Activated CD8-positive, alpha-beta T cell treated with anti-CD3 and anti-CD28 coated beads, Interleukin-2, amount 10 ng/mL, durations not matched to agents 7 days and 5 days (primary cell): ENCODE results near the gene ATP11A. TPM values are rescaled to one million over a fixed set of nuclear protein-coding genes. Genes with fewer than 3 reads are reported as not detected.
"Not testable (repeated sequence)": the region's sequence is repeated elsewhere in the genome, so short reads cannot be mapped to it uniquely, and the experiment has no call there.

Source experiments
- ATAC-seq: fragments of 150-1000 bp; cut with Tn5 transposase; one replicate; pipeline ENCODE4 v1.10.0; 2021; ENCODE audit warnings: moderate library complexity
- CTCF ChIA-PET: fragments of 350-600 bp; sonication (Branson Sonifier 250); formaldehyde crosslinking; loops from one replicate; lab custom pipeline; 2021; ENCODE audit warnings: antibody characterized with exemption; lab: Charles Lee
- POLR2A ChIA-PET: fragments of 350-600 bp; sonication (Branson Sonifier 250); formaldehyde crosslinking; loops from one replicate; lab custom pipeline; 2021; ENCODE audit warnings: antibody characterized with exemption; lab: Charles Lee
- DNase-seq: peaks from one replicate; pipeline ENCODE4 v3.0.0-alpha.2; 2020
- H3K27ac Mint-ChIP-seq: one replicate; pipeline ENCODE4 v1.8.0; 2021; ENCODE audit warnings: mild to moderate bottlenecking, mixed read lengths
- H3K27me3 Mint-ChIP-seq: one replicate; pipeline ENCODE4 v1.8.0; 2021; ENCODE audit warnings: low read depth, mixed read lengths
- H3K36me3 Mint-ChIP-seq: one replicate; pipeline ENCODE4 v1.8.0; 2021; ENCODE audit warnings: low read depth, mixed read lengths
- H3K4me1 Mint-ChIP-seq: one replicate; pipeline ENCODE4 v1.8.0; 2021; ENCODE audit warnings: low read depth, mixed read lengths
- H3K4me3 Mint-ChIP-seq: one replicate; pipeline ENCODE4 v1.8.0; 2021; ENCODE audit warnings: mild to moderate bottlenecking, mixed read lengths
- H3K9me3 Mint-ChIP-seq: one replicate; pipeline ENCODE4 v1.8.0; 2022; ENCODE audit warnings: mixed read lengths; ENCODE audit not compliant: insufficient read depth
- total RNA-seq, 2 experiments: library from RNA; stranded (reverse); gene quantifications; one replicate each; pipeline ENCODE4 v1.2.3, GENCODE V29; 2021

Gene ATP11A
- total RNA-seq, 2 experiments from 2014 or later, result 35.6 to 38.3 TPM

DNA sequence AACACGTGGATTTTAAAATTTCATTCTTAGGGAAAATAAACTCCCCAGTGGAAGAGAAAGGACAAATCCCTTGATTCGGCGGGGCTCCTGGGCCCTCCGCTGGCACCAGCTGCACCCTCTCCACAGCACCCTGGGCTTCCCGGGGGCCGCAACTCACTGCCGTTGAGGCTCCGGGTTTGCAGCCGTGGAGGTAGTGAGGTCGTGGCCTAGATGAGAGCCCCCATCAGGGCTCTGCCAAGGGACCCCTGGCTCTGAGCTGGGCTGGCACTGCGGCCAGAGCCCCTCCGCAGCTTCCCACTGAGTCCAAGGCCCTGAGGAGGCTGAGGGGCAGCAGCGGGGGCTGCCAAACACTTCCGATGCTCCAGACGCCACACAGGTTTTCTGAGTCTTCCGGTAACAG is 145.5 kb downstream of the ATP11A start:
- ATAC-seq (no peak), DNase-seq (no peak)
- Mint-ChIP-seq H3K36me3 (peaks cover 31% of the 10 kb centered on the region), H3K27ac (no peak overlapping the region), H3K4me3 (no peak overlapping the region), H3K4me1 (no peaks in the 10 kb centered on the region), H3K9me3 (no peaks in the 10 kb centered on the region), H3K27me3 (no peaks in the 10 kb centered on the region)
- ChIA-PET CTCF (no interaction called here), POLR2A (no interaction called here)

DNA sequence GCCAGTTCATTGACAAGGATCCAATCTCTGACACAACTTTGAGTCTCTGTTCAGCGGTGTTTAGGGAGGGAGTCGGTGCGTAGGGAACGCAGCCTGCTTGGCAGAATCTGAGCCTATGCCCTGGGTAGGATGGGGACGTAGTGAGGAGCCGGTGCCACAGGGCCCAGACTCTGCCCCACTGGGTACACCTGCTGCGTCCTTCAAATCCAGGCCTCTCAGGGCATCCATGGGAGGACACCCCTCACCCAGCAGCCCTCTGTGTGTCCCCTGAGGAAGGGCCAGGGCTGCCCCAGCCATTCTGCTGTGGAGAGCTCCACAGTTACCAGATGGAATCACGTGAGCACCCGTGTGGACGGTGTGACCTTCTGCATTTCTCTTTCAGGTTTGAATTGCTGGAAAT is 146.0 kb downstream of the ATP11A start:
- no peak for ATAC-seq
- POLR2A ChIA-PET, result no interaction called here
- CTCF ChIA-PET, result no interaction called here
- DNase-seq, result no peak
- Mint-ChIP-seq H3K4me1 (no peaks in the 10 kb centered on the region), H3K4me3 (no peak overlapping the region), H3K36me3 (peaks cover 31% of the 10 kb centered on the region), H3K27ac (no peak overlapping the region), H3K9me3 (no peaks in the 10 kb centered on the region), H3K27me3 (no peaks in the 10 kb centered on the region)

DNA sequence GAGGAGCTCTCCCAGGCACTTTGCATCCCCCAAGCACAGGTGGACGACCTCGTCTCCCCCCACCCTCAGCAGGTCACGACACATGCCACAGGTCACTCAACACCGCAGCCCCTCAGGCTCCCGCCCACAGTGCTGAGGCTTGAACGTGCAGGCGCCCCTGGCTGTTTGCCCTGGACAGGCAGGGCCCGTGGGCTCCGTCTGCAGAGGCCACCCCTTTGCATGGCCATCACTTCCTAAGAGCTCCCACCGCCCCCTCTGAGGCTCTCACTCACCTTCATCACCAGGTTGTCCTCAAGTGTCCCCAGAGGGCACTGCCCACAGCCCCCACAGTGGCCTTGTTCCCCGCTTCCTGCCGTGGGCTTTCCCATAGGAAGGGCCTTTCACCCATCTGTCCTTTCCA is 147.1 kb downstream of the ATP11A start:
- H3K9me3 Mint-ChIP-seq, result no peaks in the 10 kb centered on the region
- no peaks in the 10 kb centered on the region for H3K4me1 Mint-ChIP-seq
- H3K27ac Mint-ChIP-seq, result no peak overlapping the region
- H3K27me3 Mint-ChIP-seq, result no peaks in the 10 kb centered on the region
- no peak for ATAC-seq
- H3K4me3 Mint-ChIP-seq, result no peak overlapping the region
- no peak for DNase-seq
- ChIA-PET CTCF (no interaction called here), POLR2A (no interaction called here)
- peaks cover 22% of the 10 kb centered on the region for H3K36me3 Mint-ChIP-seq

DNA sequence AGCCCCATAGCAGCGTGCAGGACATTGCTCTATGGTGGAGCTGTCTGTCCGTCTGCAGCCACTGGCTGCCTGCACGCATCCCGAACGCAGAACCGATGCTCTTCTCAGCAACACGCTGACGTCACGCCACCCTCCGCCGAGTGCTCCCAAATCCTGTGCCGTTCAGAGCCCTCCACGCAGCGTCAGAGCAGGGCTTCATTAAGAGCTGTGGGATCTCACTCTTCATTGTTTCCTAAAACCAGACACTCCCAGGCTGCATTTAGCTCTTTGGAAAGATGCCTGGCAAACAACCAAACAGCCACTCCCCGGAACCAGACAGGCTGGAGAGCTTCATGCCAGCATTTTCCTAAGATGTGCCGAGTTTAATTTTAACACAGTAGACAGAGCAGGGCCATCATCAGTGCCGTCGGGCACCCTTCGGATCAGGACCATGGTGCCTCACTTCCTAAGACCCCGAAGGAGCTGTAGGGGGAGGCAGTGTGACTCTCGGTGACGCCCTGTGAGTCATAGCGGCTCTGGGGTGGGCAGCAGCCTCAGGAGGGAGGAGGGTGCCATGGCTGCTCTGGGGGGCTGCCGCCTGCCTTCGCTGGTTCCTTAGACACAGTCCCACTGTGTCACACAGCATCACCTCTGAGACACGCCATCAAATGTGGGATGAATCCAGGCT is 147.7 kb downstream of the ATP11A start:
- no peak for ATAC-seq
- POLR2A ChIA-PET, result no interaction called here
- H3K36me3 Mint-ChIP-seq, result peaks cover 19% of the 10 kb centered on the region

DNA sequence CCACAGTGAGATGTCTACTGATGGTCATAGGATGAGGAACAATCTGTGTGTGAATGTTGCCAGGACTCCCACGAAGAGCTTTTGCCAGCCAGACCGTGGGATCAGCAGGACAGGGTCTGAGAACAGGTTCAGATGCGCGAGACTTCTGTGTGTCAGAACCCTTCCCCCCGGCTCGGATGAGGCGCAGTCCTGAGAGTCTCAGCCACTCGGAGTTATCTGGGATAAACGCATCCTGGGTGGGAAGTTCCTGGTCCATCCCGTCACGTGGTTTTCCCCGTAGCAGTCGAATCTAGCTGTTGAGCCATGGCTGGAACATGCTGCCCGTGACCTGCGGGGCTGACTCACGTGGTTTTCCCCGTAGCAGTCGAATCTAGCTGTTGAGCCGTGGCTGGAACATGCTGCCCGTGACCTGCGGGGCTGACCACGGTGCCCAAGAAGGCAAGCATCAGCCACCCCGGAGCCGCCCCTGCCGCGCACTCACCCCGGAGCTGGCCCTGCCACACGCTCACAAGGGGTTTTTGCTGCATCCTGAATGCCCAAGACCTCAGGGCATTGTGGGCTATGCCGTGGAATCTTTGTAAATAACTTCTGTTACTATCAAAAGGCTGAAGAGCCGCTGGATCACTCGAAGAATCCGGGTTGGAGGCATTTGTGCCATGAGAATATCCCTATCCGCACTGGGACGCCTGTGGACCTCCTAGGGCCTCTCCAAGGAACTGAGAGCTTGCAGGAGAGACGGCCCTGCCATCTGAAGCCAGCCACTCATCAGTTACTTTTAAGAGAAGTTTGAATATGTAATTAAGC is 148.4 kb downstream of the ATP11A start:
- CTCF ChIA-PET, result no interaction called here

More for the DNA sequence above, 147.7 kb downstream of the ATP11A start:
- no peak for DNase-seq
- no peak overlapping the region for H3K4me3 Mint-ChIP-seq
- H3K4me1 Mint-ChIP-seq, result no peaks in the 10 kb centered on the region
- H3K27ac Mint-ChIP-seq, result peak overlapping the region; percentile 23
- H3K9me3 Mint-ChIP-seq, result no peaks in the 10 kb centered on the region
- CTCF ChIA-PET, result no interaction called here
- H3K27me3 Mint-ChIP-seq, result no peaks in the 10 kb centered on the region

DNA sequence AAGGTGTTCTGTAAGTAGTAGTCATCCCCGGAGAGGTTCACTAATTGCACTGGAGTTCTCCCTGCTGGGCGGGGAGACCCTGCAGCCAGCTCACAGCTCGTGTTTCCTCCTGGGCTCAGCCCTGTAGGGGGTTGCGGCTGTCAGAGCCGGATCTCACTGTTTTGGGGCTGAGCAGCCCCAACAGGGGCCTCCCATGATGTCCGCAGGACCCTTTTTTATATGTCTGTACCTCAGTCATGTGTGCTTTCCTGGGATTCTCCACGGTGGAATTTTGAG is 148.9 kb downstream of the ATP11A start:
- DNase-seq, result no peak
- Mint-ChIP-seq H3K4me1 (no peaks in the 10 kb centered on the region), H3K36me3 (peaks cover 11% of the 10 kb centered on the region), H3K9me3 (no peaks in the 10 kb centered on the region), H3K4me3 (no peak overlapping the region), H3K27ac (no peak overlapping the region), H3K27me3 (no peaks in the 10 kb centered on the region)
- POLR2A ChIA-PET, result no interaction called here
- CTCF ChIA-PET, result no interaction called here
- ATAC-seq, result no peak

More for the DNA sequence above, 148.4 kb downstream of the ATP11A start:
- H3K4me3 Mint-ChIP-seq, result no peak overlapping the region
- DNase-seq (no peak), ATAC-seq (no peak)
- H3K36me3 Mint-ChIP-seq, result peaks cover 13% of the 10 kb centered on the region
- no peaks in the 10 kb centered on the region for H3K9me3 Mint-ChIP-seq
- no peak overlapping the region for H3K27ac Mint-ChIP-seq
- H3K4me1 Mint-ChIP-seq, result no peaks in the 10 kb centered on the region
- POLR2A ChIA-PET, result no interaction called here
- H3K27me3 Mint-ChIP-seq, result no peaks in the 10 kb centered on the region

DNA sequence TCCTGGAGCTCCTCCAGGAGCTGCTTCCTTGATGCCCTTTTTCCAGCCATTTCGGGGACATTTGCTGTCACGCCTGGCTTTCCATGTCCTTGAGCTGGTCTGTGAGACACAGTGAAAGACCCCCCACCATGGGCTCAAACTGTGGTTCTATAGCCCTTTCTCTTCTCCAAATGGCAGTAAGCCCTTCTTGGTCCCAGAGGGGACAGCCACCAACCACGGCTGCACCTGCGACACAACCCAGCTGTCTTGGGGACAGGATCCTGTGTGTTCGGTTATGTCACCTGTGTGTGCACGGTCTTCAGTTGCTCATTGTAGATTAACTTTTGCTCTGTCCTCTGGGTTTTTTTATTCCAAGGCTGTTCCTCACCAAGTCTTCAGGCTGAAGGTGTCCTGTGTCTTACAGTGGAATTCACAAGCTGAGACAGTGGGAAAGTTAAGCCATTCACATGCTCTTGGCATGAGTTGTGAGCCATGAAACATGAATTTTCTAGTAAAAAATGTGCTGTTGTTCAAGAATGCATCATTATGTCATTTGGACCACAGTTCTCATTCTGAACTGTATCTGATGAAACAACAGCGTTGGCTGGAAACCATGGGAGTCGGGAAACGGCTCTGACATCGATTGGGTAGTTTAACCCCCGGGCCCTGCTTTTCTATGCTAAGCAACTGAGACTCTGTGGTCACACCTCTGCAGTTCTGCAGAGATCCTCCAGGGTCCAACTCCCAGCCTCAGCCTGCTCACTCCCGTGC is 149.7 kb downstream of the ATP11A start:
- CTCF ChIA-PET, result no interaction called here
- no peak for DNase-seq
- Mint-ChIP-seq H3K27me3 (no peaks in the 10 kb centered on the region), H3K4me1 (no peaks in the 10 kb centered on the region), H3K36me3 (peaks cover 13% of the 10 kb centered on the region), H3K4me3 (no peak overlapping the region), H3K27ac (no peak overlapping the region), H3K9me3 (no peaks in the 10 kb centered on the region)
- no peak for ATAC-seq
- POLR2A ChIA-PET, result no interaction called here

DNA sequence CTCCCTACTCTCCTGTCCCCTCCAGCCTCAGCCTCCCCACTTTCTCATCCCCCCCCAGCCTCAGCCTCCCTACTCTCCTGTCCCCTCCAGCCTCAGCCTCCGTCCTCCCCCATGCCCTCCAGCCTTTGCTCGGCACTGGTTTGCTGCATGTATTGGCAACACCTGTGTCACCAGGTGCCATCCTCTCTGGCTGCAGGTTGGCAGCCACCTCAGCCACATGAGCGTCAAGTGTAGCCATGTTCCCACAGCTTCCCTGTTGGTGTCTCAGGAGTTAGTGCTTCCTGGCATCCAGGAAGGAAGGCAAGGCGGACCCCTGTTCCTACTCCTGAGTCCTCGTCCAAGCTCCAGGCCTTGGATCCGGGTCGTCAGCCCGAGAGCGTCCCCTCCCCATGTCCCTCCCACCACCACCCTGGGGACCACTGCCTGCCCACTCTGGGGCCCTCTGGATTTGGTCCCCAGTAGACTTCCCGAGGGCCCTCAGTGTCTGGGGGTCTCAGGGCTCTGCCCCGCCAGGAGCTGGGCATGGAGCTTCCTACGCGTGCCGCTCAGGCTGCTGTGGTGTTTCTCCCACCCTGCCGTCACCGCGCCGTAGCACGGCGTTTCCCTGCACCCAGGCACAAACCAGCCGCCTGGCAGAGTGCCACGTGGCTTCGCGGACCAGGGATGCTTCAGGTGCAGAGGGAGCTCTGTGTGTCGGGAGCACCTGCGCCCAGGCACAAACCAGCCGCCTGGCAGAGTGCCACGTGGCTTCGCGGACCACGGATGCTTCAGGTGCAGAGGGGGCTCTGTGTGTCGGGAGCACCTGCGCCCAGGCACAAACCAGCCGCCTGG is 150.8 kb downstream of the ATP11A start:
- H3K9me3 Mint-ChIP-seq, result no peaks in the 10 kb centered on the region
- ChIA-PET CTCF (no interaction called here), POLR2A (no interaction called here)
- no peak overlapping the region for H3K27ac Mint-ChIP-seq
- no peak overlapping the region for H3K4me3 Mint-ChIP-seq
- ATAC-seq (no peak), DNase-seq (no peak)
- H3K27me3 Mint-ChIP-seq, result no peaks in the 10 kb centered on the region
- peaks cover 13% of the 10 kb centered on the region for H3K36me3 Mint-ChIP-seq
- H3K4me1 Mint-ChIP-seq, result no peaks in the 10 kb centered on the region

DNA sequence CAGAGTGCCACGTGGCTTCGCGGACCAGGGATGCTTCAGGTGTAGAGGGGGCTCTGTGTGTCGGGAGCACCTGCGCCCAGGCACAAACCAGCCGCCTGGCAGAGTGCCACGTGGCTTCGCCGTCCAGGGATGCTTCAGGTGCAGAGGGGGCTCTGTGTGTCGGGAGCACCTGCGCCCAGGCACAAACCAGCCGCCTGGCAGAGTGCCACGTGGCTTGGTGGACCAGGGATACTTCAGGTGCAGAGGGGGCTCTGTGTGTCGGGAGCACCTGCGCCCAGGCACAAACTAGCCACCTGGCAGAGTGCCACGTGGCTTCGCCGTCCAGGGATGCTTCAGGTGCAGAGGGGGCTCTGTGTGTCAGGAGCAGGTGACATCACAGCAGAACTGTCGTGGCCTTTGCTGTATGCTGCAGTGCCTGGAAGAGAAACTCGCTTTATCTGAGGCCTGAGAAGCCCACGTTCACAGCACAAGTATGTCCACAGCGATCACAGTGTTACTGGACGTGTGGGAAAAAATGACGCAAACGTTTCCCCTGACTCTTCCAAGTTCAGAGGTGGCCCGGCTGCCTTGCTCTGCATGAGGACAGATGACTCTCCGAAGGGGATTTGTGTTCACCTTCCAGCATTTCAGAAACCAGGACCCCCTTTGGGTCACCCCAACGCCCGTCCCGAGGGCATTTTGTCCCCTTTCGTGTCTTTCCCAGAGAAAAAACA is 151.6 kb downstream of the ATP11A start:
- H3K9me3 Mint-ChIP-seq, CTCF ChIA-PET, POLR2A ChIA-PET, H3K27ac Mint-ChIP-seq, H3K4me1 Mint-ChIP-seq, H3K4me3 Mint-ChIP-seq, DNase-seq, ATAC-seq, H3K27me3 Mint-ChIP-seq: not testable (repeated sequence)
- peaks cover 19% of the 10 kb centered on the region for H3K36me3 Mint-ChIP-seq

DNA sequence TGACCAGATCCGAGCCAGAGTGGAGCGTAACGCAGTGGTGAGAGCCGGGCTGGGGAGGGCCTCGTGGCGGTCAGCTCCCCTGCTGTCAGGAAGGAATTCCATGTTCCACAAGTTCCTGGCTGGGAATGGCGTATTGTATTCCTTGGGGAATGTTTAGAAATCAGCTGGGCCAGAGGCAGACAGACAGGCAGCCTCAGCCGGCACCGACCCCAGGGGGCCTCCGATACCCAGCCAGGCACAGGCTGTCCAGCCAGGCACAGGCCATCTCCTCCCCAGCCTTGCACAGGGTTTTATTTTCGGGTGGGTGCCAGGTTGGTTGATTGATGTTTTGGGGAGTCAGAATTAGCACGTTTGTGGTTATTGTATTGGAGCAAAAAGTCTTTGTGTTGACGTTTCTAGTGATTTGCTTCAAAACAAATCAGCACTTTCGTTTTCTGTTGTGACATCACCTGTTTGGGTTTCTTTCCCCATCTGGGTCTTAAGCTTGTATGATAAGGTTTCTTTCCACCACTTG is 152.6 kb downstream of the ATP11A start:
- H3K27me3 Mint-ChIP-seq, result no peaks in the 10 kb centered on the region
- CTCF ChIA-PET, result no interaction called here
- ATAC-seq, result no peak
- H3K4me3 Mint-ChIP-seq, result no peak overlapping the region
- H3K27ac Mint-ChIP-seq, result no peak overlapping the region
- peaks cover 22% of the 10 kb centered on the region for H3K36me3 Mint-ChIP-seq
- no peaks in the 10 kb centered on the region for H3K9me3 Mint-ChIP-seq
- H3K4me1 Mint-ChIP-seq, result no peaks in the 10 kb centered on the region
- DNase-seq, result no peak
- POLR2A ChIA-PET, result no interaction called here

DNA sequence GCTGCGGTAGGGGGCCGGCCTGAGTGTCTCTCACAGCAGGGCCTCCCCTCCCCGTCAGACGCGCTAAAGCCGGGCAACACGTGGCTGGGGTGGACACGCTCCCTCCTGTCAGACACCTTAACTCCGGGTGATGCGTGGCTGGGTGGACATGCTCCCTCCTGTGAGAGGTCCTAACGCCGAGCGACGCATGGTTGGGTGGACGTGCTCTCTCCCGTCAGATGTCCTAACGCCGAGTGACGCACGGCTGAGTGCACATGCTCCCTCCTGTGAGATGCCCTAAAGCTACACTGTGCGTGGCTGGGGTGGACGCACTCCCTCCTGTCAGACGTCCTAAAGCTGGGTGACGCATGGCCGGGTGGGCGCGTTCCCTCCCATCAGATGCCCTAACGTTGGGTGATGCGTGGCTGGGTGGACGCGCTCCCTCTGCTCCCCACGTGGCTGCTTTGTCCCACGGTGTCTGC is 153.1 kb downstream of the ATP11A start:
- DNase-seq (no peak), ATAC-seq (no peak)
- ChIA-PET CTCF (no interaction called here), POLR2A (no interaction called here)
- H3K9me3 Mint-ChIP-seq, result no peaks in the 10 kb centered on the region
- no peak overlapping the region for H3K4me3 Mint-ChIP-seq
- no peaks in the 10 kb centered on the region for H3K27me3 Mint-ChIP-seq
- no peaks in the 10 kb centered on the region for H3K4me1 Mint-ChIP-seq
- peaks cover 27% of the 10 kb centered on the region for H3K36me3 Mint-ChIP-seq
- no peak overlapping the region for H3K27ac Mint-ChIP-seq
